HG03175 (cell line): ENCODE data around the gene PMPCB.
"Not testable (repeated sequence)": the region's sequence is repeated elsewhere in the genome, so short reads cannot be mapped to it uniquely, and the experiment has no call there.

ENCODE experiments used
- ATAC-seq: cut with Tn5 transposase; IDR thresholded peaks from one replicate; pipeline ENCODE4 v1.9.1; 2021; ENCODE audit warnings: mild to moderate bottlenecking, moderate library complexity; ENCODE audit not compliant: unreplicated experiment

PMPCB gene

DNA sequence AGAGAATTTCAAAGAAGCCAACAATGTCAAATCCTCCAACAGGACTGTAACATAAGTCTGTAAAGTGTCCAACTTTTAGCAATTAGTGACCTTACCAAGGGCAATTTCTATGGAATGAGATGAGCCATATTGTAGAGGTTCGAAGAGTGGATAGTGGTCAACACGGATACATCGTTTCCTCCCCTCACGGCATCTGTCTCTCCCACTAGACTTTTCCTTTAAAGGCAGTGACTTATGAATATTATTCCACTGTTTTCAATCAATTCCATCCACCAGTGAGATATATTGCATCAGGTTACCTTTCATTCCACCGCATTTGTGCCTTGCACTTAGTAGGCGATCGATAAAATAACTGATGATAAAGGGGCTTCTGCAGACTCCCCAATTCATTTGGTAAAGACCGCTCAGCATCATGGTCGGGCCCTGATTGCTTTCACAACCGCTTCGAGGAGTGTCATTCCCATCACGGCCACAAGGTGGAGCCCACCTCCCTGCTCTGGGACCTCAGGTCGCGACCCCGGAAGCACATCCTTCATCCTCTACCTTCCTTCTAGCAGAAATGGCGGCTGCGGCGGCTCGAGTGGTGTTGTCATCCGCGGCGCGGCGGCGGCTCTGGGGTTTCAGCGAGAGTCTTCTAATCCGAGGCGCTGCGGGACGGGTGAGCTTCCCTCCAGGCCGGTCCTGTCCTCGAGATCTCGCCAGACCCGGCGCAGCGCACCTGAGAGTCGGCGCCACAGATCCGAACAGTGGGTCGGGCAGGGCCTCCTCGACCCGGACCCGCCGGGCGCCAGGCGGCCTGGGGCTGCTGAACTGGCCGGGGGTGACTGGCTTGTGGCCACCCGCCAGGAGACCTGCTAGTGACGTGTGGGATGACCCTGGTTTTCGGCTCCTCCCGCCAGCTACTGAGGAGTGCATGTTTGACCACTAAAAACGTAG is at the start of gene PMPCB:
PMPCB (plus strand) TSS at position 535 of the 936 bp plus-strand sequence; CDS start at position 560, 25 bp downstream.
- peak; percentile 97 for ATAC-seq

DNA sequence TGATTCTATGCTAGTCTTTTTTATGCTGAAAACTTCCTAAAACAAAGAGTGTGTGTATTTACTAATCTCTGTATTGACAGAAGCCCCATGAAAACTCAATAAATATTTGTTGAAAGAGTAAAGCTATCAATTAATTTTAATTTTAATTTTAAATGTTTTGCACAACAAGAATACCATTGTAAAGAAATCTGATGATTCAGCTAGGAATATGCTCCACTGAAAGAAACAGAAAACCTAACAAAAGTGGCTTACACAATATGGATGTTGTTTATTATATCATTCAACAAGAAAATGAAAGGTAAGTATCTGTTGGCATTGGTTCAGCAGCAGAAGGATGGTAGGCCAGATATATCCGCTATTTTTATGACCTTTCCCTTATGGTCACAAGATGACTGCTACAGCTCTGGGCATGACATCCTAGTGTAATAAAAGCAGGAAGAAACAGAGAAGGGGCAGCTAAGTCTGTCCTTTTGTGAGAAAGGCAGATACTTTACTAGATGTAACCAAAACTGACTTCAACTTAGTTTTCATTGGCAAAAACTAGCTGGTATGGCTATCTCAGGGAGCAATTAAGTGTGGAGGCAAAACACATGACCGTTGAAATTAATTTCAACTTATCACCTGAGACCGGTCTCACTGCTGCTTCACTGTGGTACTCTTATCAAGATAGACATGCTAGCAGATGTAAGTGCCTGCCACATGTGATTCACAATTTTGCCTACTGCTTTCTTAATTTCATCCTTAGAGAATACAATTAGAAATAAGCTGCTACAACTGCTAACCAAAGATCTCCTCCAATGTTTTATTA is 43.3 kb upstream of the PMPCB start:
- ATAC-seq: not testable (repeated sequence)

DNA sequence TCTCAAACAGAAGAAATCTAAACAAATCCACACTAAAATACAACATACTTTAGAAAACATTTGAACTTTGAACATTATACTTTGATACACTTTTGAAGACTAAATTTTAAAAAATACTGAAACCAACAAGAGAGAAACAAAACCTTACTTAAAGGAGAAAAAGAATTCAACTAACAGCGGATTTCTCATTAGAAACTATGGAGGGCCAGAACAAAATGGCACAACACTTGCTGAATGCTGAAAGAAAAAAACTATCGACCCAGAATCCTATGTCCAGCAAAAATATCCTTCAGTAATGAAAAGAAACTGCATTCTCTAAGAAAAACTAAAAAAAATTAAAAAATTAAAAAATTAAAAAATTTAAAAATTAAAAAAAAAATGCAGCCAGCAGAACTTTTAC is 33.2 kb upstream of the PMPCB start:
- ATAC-seq: not testable (repeated sequence)

DNA sequence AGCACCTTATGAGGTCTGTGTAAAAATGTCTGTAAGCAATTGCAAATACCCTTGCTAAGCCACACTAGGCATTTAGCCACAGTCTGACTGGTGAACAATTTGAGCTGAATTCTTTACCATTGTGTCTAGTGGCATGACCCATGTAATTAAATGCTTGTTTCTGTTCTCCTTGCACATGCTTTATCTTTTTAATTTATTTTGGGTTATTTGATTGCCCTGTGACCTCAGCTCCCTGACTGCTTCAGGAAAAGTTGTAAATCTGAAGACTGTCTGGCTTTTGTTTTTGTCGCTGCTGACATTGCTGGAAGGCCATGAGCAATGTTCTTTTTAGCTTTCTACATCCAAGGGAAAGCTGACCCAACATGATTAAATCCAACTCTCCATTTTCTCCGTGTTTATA is 31.0 kb upstream of the PMPCB start:
- not testable (repeated sequence) for ATAC-seq

- ATAC-seq: not testable (repeated sequence)
Observed at GRCh38 chr7:103273374-103273773, 23.9 kb upstream of the PMPCB start.

- not testable (repeated sequence) for ATAC-seq
Observed at GRCh38 chr7:103274867-103275266, 22.4 kb upstream of the PMPCB start.

DNA sequence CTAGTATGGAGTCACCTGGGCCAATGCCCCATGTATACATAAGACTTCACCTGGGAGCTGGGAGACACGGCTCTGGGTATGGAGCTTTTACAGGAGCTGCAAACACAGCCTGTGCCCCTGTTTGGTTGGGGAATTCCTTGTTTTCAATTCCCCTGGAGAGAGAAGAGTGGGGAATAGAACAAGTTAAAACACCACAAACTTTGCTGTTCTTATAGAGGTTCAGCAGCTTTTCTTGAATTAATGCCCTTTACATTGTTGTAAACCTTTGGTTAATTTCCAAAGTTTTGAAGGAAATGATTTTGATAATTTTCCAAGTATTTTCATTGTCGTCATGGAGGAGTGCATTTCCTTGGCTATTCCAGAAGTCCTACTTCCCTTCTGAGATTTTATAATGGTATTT is 19.0 kb upstream of the PMPCB start:
- ATAC-seq: not testable (repeated sequence)

GRCh38 chr7:103279636-103279962 is 17.6 kb upstream of the PMPCB start:
- peak; percentile 33 for ATAC-seq

DNA sequence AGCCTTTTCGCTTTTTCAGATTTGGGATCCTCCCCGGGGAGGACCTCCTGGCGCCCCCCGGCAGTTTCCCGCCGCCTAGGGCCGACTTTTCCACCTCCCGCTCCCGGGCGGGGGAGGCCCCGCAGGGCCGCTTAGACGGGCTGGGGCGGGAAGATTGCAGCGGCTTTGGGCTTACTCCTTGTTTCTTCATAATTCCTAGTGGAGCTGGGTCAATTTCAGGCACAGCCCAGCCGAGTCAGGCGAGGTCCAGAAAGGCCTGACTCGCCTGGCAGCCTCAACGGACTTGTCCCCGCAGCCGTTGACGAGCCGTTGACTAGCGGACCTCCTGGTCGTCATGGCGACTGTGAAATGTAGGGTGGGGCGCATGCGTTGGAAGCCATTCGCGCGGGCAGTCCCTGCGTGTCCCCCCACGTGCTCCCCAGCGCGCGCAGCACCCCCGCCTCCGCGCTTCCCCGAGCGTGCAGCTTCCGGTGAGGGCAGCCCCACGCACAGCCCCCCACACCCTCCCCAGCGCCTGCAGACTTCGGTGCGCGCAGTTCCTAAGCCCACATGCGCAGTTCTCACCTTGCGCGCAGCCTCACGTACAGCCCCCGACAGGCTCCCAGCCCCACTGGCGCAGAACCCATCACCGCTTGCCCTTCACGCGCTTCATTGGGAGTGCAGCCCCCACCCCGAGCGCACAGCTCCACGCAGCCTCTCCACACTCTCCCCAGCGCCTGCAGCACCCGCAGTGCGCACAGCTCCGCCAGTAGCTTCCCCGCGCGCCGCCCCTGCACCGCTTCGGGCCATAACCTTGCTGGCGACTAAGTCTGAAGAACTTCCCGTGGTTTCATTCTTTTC is 17.1 kb upstream of the PMPCB start:
- ATAC-seq: peak; percentile 96

GRCh38 chr7:103280803-103281155 is 16.5 kb upstream of the PMPCB start:
- ATAC-seq: not testable (repeated sequence)

DNA sequence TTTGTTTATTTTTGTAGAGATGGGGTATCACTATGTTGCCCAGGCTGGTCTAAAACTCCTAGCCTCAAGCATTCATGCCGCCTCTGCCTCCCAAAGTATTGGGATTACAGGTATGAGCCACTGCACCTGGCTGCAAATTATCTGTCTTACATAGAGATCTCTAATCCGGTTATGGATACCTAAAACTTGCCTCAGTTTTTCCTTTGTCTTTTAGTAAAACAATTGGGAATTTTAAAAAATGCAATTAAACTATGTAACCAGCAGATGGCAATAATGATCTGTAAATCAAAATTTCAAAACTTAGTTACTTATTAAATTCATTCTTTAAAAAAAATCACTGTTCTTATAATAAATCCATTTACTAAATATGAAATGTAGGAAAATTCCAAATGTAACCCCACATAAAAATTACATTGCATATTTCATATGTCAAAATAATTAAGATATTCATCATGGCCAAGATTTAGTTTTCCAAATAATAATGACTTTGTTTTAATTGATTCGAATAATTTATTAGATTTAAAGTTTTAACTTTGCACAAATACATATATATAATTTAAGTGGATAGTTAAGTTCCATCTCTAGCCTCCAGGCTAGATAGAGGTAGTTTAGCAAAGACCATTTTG is 14.3 kb upstream of the PMPCB start:
- ATAC-seq: not testable (repeated sequence)

GRCh38 chr7:103292122-103292521 is 5.1 kb upstream of the PMPCB start:
- ATAC-seq: no peak

DNA sequence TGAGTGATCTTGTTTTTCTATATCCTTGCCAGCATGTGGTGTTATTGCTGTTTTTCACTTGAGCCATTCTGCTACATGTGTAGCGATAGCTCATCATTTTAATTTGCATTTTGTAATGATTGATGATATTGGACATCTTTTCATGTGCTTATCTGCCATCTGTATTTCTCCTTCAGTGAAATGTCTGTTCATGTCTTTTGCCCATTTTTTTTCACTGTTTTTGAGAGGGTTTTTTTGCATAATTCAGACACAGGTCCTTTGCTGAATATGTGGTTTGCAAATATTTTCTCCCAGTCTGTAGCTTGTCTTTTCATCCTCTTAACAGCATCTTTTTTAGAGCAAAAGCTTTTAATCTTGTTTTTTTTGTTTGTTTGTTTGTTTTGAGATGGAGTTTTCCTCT is 3.7 kb upstream of the PMPCB start:
- no peak for ATAC-seq

- ATAC-seq: no peak
Observed at GRCh38 chr7:103297837-103298179, 573 bp downstream of the PMPCB start.

DNA sequence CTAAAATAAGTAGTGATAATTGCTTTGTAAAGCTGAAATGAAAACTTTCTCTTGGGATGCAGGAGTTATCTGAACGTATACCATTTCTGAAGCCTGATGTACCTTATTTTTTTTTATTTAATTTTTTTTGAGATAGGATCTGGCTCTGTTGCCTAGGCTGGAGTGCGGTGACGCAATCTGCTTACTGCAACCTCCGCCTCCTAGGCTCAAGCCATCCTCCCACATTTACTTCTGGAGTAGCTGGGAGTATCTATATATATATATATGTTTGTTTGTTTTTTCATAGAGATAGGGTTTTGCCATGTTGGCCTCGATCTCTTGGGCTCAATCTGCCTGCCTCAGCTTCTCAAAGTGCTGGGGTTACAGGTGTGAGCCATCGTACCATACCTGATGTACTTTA is 2.4 kb downstream of the PMPCB start:
- no peak for ATAC-seq

DNA sequence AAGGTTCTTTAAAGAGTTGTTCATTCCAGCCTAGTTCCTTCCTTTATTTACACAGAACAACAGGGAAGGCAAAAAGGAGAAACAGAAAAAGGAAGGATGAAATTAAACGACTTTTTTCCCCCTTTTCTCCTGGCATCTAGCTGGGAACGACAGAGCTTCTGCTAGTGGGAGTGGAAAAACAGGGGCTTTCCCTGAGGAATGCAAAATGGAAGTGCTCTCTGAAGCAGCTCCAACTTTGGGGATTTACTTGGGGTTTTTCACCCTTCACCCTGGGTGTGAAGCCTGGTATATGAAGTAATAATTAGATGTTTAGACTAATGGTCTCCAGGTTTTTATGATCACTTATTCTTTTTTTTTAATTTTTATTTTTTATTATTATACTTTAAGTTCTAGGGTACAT is 4.2 kb downstream of the PMPCB start:
- ATAC-seq: no peak

- no peak for ATAC-seq
Observed at GRCh38 chr7:103307503-103308231, 10.4 kb downstream of the PMPCB start.

DNA sequence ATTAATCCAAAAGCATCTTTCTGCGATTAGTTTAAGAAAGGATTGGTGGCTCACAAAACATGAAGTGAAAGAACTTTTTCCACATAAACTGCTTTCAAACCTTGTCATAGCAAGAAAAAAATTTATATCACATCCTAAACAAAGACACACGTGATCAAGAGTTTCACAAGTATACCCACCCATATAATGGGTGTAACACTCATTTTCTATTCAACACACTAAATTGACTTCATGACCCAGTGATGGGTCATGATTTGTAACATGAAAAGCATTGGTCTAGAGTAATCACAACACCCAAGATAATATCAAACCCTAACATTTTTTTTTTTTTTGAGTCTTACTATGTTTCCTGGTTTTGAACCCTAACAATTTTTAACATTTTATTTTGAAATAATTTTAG is 17.6 kb downstream of the PMPCB start:
- no peak for ATAC-seq

- no peak for ATAC-seq
Observed at GRCh38 chr7:103316380-103316941, 19.2 kb downstream of the PMPCB start.

- ATAC-seq: no peak
Observed at GRCh38 chr7:103317009-103317408, 19.8 kb downstream of the PMPCB start.
